H9 (cell line): ENCODE results near the gene ACTL8. TPM values are rescaled to one million over a fixed set of nuclear protein-coding genes. Genes with fewer than 3 reads are reported as not detected.

Source experiments
- DNase-seq: peaks from one replicate; pipeline ENCODE4 v3.0.0-alpha.2; 2017
- H2AFZ ChIP-seq: one replicate; pipeline ENCODE4 v1.6.1; 2013; ENCODE audit warnings: mild to moderate bottlenecking, low read length, control low read depth, moderate library complexity
- H2AK5ac ChIP-seq: 2 replicates; pipeline ENCODE4 v1.6.1; 2013; ENCODE audit warnings: low read length, control low read depth, mixed read lengths; ENCODE audit not compliant: insufficient read length
- H2BK120ac ChIP-seq: one replicate; pipeline ENCODE4 v1.6.1; 2013; ENCODE audit warnings: low read depth, mild to moderate bottlenecking, low read length, control low read depth, inconsistent platforms; ENCODE audit not compliant: poor library complexity, severe bottlenecking
- H2BK12ac ChIP-seq: 2 replicates; pipeline ENCODE4 v1.6.1; 2013; ENCODE audit warnings: low read length, control low read depth, mixed read lengths, low read depth; ENCODE audit not compliant: insufficient read length
- H2BK15ac ChIP-seq: 2 replicates; pipeline ENCODE4 v1.6.1; 2013; ENCODE audit warnings: low read depth, low read length, control low read depth
- H2BK20ac ChIP-seq: one replicate; pipeline ENCODE4 v1.6.1; 2013; ENCODE audit warnings: low read depth, mild to moderate bottlenecking, low read length, control low read depth, inconsistent platforms; ENCODE audit not compliant: poor library complexity, severe bottlenecking
- H2BK5ac ChIP-seq: 2 replicates; pipeline ENCODE4 v1.6.1; 2013; ENCODE audit warnings: low read length, control low read depth, mixed read lengths; ENCODE audit not compliant: insufficient read length
- H3K14ac ChIP-seq: 2 replicates; pipeline ENCODE4 v1.6.1; 2013; ENCODE audit warnings: low read length, control low read depth; ENCODE audit not compliant: insufficient read depth
- H3K18ac ChIP-seq: 2 replicates; pipeline ENCODE4 v1.6.1; 2013; ENCODE audit warnings: low read depth, mild to moderate bottlenecking, mixed read lengths, low read length, control low read depth; ENCODE audit not compliant: insufficient read length
- H3K23ac ChIP-seq: 2 replicates; pipeline ENCODE4 v1.6.1; 2013; ENCODE audit warnings: low read length, control low read depth, mixed read lengths, low read depth; ENCODE audit not compliant: insufficient read length
- H3K23me2 ChIP-seq: 2 replicates; pipeline ENCODE4 v1.6.1; 2013; ENCODE audit warnings: low read depth, mild to moderate bottlenecking, mixed read lengths, low read length, control low read depth; ENCODE audit not compliant: insufficient read length, poor library complexity, severe bottlenecking
- H3K27ac ChIP-seq: 2 replicates; pipeline ENCODE4 v1.5.1; 2013; ENCODE audit warnings: low read length, control low read depth, mixed read lengths, low read depth; ENCODE audit not compliant: insufficient read length
- H3K27me3 ChIP-seq: 2 replicates; pipeline ENCODE4 v1.6.1; 2013; ENCODE audit warnings: low read length, control low read depth, inconsistent platforms; ENCODE audit not compliant: insufficient read depth
- H3K4ac ChIP-seq: 2 replicates; pipeline ENCODE4 v1.6.1; 2013; ENCODE audit warnings: low read depth, mild to moderate bottlenecking, control low read depth, inconsistent platforms, low read length, moderate library complexity
- H3K4me1 ChIP-seq: 2 replicates; pipeline ENCODE4 v1.6.1; 2013; ENCODE audit warnings: low read length, control low read depth, inconsistent platforms; ENCODE audit not compliant: insufficient read depth
- H3K4me2 ChIP-seq: 2 replicates; pipeline ENCODE4 v1.6.1; 2013; ENCODE audit warnings: low read length, control low read depth, mixed read lengths; ENCODE audit not compliant: insufficient read length, insufficient read depth
- H3K56ac ChIP-seq: 2 replicates; pipeline ENCODE4 v1.6.1; 2013; ENCODE audit warnings: low read depth, mild to moderate bottlenecking, mixed read lengths, low read length, control low read depth; ENCODE audit not compliant: insufficient read length
- H3K79me1 ChIP-seq: 2 replicates; pipeline ENCODE4 v1.6.1; 2013; ENCODE audit warnings: low read depth, mild to moderate bottlenecking, moderate library complexity, low read length, control low read depth, inconsistent platforms; ENCODE audit not compliant: insufficient read depth, poor library complexity, severe bottlenecking
- H3K79me2 ChIP-seq: 2 replicates; pipeline ENCODE4 v1.6.1; 2013; ENCODE audit warnings: low read length, control low read depth, inconsistent platforms; ENCODE audit not compliant: insufficient read depth
- H3K9ac ChIP-seq: 2 replicates; pipeline ENCODE4 v1.6.1; 2013; ENCODE audit warnings: low read length, control low read depth, mixed read lengths; ENCODE audit not compliant: insufficient read length; ENCODE audit errors: extremely low read depth
- H3K9me3 ChIP-seq: one replicate; pipeline ENCODE4 v1.6.1; 2013; ENCODE audit warnings: low read depth, low read length, inconsistent platforms; ENCODE audit not compliant: control insufficient read depth
- H3T11ph ChIP-seq: one replicate; pipeline ENCODE4 v1.6.1; 2013; ENCODE audit warnings: mild to moderate bottlenecking, low read length, control low read depth, inconsistent platforms
- H4K20me1 ChIP-seq: one replicate; pipeline ENCODE4 v1.6.1; 2013; ENCODE audit not compliant: control insufficient read depth, insufficient read length, insufficient read depth
- H4K5ac ChIP-seq: 2 replicates; pipeline ENCODE4 v1.6.1; 2013; ENCODE audit warnings: low read depth, mild to moderate bottlenecking, mixed read lengths, low read length, control low read depth; ENCODE audit not compliant: insufficient read length
- H4K8ac ChIP-seq: replicated peaks from 2 replicates; pipeline ENCODE4 v1.6.1; 2013; ENCODE audit warnings: low read length, control low read depth, mixed read lengths, low read depth; ENCODE audit not compliant: insufficient read length
- H4K91ac ChIP-seq: 2 replicates; pipeline ENCODE4 v1.6.1; 2013; ENCODE audit warnings: low read depth, mild to moderate bottlenecking, moderate library complexity, mixed read lengths, low read length, control low read depth; ENCODE audit not compliant: insufficient read length
- H3K27ac Mint-ChIP-seq, 3 experiments: 2 replicates in 2 of 3; 3 replicates in 1 of 3; pipeline ENCODE4 v1.8.0; 2020 to 2021; ENCODE audit warnings: mixed read lengths in 3 of 3, mild to moderate bottlenecking in 1 of 3, moderate library complexity in 1 of 3
- H3K27me3 Mint-ChIP-seq: 2 replicates; pipeline ENCODE4 v1.8.0; 2021; ENCODE audit warnings: low read depth, mild to moderate bottlenecking, moderate library complexity, mixed read lengths
- H3K36me3 Mint-ChIP-seq, 3 experiments: 2 replicates in 2 of 3; 3 replicates in 1 of 3; pipeline ENCODE4 v1.8.0; 2020 to 2021; ENCODE audit warnings: low read depth in 3 of 3, mixed read lengths in 3 of 3; ENCODE audit not compliant: insufficient read depth in 1 of 3
- H3K4me1 Mint-ChIP-seq, 2 experiments: 2 replicates each; pipeline ENCODE4 v1.8.0; 2020; ENCODE audit warnings: mixed read lengths in 2 of 2
- H3K4me3 Mint-ChIP-seq, 2 experiments: 2 replicates in 1 of 2; 3 replicates in 1 of 2; pipeline ENCODE4 v1.8.0; 2020 to 2021; ENCODE audit warnings: mild to moderate bottlenecking in 2 of 2, mixed read lengths in 2 of 2, moderate library complexity in 1 of 2
- H3K9me3 Mint-ChIP-seq, 2 experiments: 2 replicates in 1 of 2; 3 replicates in 1 of 2; pipeline ENCODE4 v1.8.0; 2020; ENCODE audit warnings: mild to moderate bottlenecking in 2 of 2, mixed read lengths in 2 of 2, moderate library complexity in 1 of 2
- CTCF ChIP-seq: fragments of 200-600 bp; sonication (generic); conservative IDR thresholded peaks from 3 replicates; pipeline ENCODE4 v1.8.0; 2021; ENCODE audit warnings: antibody characterized with exemption, mild to moderate bottlenecking
- WGBS: extraction: QIAGEN DNeasy Blood & Tissue Kit; methylation state at CpG from one replicate; pipeline ENCODE4 v1.1.7; 2013; ENCODE audit warnings: missing lambda C conversion rate, low lambda C conversion rate, mixed read lengths; ENCODE audit not compliant: insufficient read length; ENCODE audit errors: extremely low coverage; 5-methylcytosine and 5-hydroxymethylcytosine counted together
- total RNA-seq: library from RNA; stranded (reverse); gene quantifications from 2 replicates; pipeline ENCODE4 v1.2.1, GENCODE V29; 2021

ACTL8 gene
- total RNA-seq, 1 experiment from 2014 or later, result not detected

GRCh38 chr1:17833661-17834501 lies 78.7 kb downstream of the ACTL8 start:
- H3K27me3 ChIP-seq, result no peaks in the 10 kb centered on the region; the same call in 1 of the 2 replicates
- H2BK120ac ChIP-seq, result no peak overlapping the region
- H3K79me1 ChIP-seq, result no peaks in the 10 kb centered on the region
- peak overlapping the region in 1 of 3 experiments; percentile 35; a peak in 1 of 7 replicates for H3K27ac Mint-ChIP-seq
- no peaks in the 10 kb centered on the region for H3K4me1 ChIP-seq
- H2BK12ac ChIP-seq, result no peak overlapping the region
- no peak overlapping the region for H3K18ac ChIP-seq
- H3K4me1 Mint-ChIP-seq, result peaks cover 0 to 3% of the 10 kb centered on the region in 2 experiments; a peak in 2 of 4 replicates
- H2BK15ac ChIP-seq, result no peak overlapping the region
- H3K9ac ChIP-seq, result no peak overlapping the region
- H3K27ac ChIP-seq, result no peak overlapping the region
- H3K4me3 Mint-ChIP-seq, result no peak overlapping the region; a peak in 1 of 5 replicates
- no peak overlapping the region for H2AK5ac ChIP-seq
- H4K91ac ChIP-seq, result no peak overlapping the region
- no peak overlapping the region for H3K23ac ChIP-seq
- no CpG with 5 or more reads among the region's 15 CpGs for WGBS
- H4K8ac ChIP-seq, result no peak overlapping the region
- no peak overlapping the region for H3K4ac ChIP-seq
- no peaks in the 10 kb centered on the region for H3K9me3 ChIP-seq
- no peak overlapping the region for H3K56ac ChIP-seq
- H2BK20ac ChIP-seq, result no peak overlapping the region
- no peak overlapping the region for H2BK5ac ChIP-seq
- H3T11ph ChIP-seq, result no peak overlapping the region
- H3K27me3 Mint-ChIP-seq, result peaks cover 18% of the 10 kb centered on the region
- H3K79me2 ChIP-seq, result no peaks in the 10 kb centered on the region
- peak; percentile 8 for DNase-seq
- no peak overlapping the region for H2AFZ ChIP-seq
- no peak overlapping the region for H3K4me2 ChIP-seq
- H3K9me3 Mint-ChIP-seq, result no peaks in the 10 kb centered on the region
- TF ChIP-seq CTCF, result no peak
- no peak overlapping the region for H4K5ac ChIP-seq
- H3K14ac ChIP-seq, result no peak overlapping the region
- no peaks in the 10 kb centered on the region for H3K36me3 Mint-ChIP-seq
- H4K20me1 ChIP-seq, result peaks cover 2% of the 10 kb centered on the region
- H3K23me2 ChIP-seq, result no peaks in the 10 kb centered on the region
